H9 (cell line): Measurements from ENCODE around the gene MRFAP1. TPM values are rescaled to one million over a fixed set of nuclear protein-coding genes. Genes with fewer than 3 reads are reported as not detected.

Source experiments
- DNase-seq: peaks from one replicate; pipeline ENCODE4 v3.0.0-alpha.2; 2017
- H2AFZ ChIP-seq: one replicate; pipeline ENCODE4 v1.6.1; 2013; ENCODE audit warnings: mild to moderate bottlenecking, low read length, control low read depth, moderate library complexity
- H2AK5ac ChIP-seq: 2 replicates; pipeline ENCODE4 v1.6.1; 2013; ENCODE audit warnings: low read length, control low read depth, mixed read lengths; ENCODE audit not compliant: insufficient read length
- H2BK120ac ChIP-seq: one replicate; pipeline ENCODE4 v1.6.1; 2013; ENCODE audit warnings: low read depth, mild to moderate bottlenecking, low read length, control low read depth, inconsistent platforms; ENCODE audit not compliant: poor library complexity, severe bottlenecking
- H2BK12ac ChIP-seq: 2 replicates; pipeline ENCODE4 v1.6.1; 2013; ENCODE audit warnings: low read length, control low read depth, mixed read lengths, low read depth; ENCODE audit not compliant: insufficient read length
- H2BK15ac ChIP-seq: 2 replicates; pipeline ENCODE4 v1.6.1; 2013; ENCODE audit warnings: low read depth, low read length, control low read depth
- H2BK20ac ChIP-seq: one replicate; pipeline ENCODE4 v1.6.1; 2013; ENCODE audit warnings: low read depth, mild to moderate bottlenecking, low read length, control low read depth, inconsistent platforms; ENCODE audit not compliant: poor library complexity, severe bottlenecking
- H2BK5ac ChIP-seq: 2 replicates; pipeline ENCODE4 v1.6.1; 2013; ENCODE audit warnings: low read length, control low read depth, mixed read lengths; ENCODE audit not compliant: insufficient read length
- H3K14ac ChIP-seq: 2 replicates; pipeline ENCODE4 v1.6.1; 2013; ENCODE audit warnings: low read length, control low read depth; ENCODE audit not compliant: insufficient read depth
- H3K18ac ChIP-seq: 2 replicates; pipeline ENCODE4 v1.6.1; 2013; ENCODE audit warnings: low read depth, mild to moderate bottlenecking, mixed read lengths, low read length, control low read depth; ENCODE audit not compliant: insufficient read length
- H3K23ac ChIP-seq: 2 replicates; pipeline ENCODE4 v1.6.1; 2013; ENCODE audit warnings: low read length, control low read depth, mixed read lengths, low read depth; ENCODE audit not compliant: insufficient read length
- H3K23me2 ChIP-seq: 2 replicates; pipeline ENCODE4 v1.6.1; 2013; ENCODE audit warnings: low read depth, mild to moderate bottlenecking, mixed read lengths, low read length, control low read depth; ENCODE audit not compliant: insufficient read length, poor library complexity, severe bottlenecking
- H3K27ac ChIP-seq: 2 replicates; pipeline ENCODE4 v1.5.1; 2013; ENCODE audit warnings: low read length, control low read depth, mixed read lengths, low read depth; ENCODE audit not compliant: insufficient read length
- H3K27me3 ChIP-seq: 2 replicates; pipeline ENCODE4 v1.6.1; 2013; ENCODE audit warnings: low read length, control low read depth, inconsistent platforms; ENCODE audit not compliant: insufficient read depth
- H3K4ac ChIP-seq: 2 replicates; pipeline ENCODE4 v1.6.1; 2013; ENCODE audit warnings: low read depth, mild to moderate bottlenecking, control low read depth, inconsistent platforms, low read length, moderate library complexity
- H3K4me1 ChIP-seq: 2 replicates; pipeline ENCODE4 v1.6.1; 2013; ENCODE audit warnings: low read length, control low read depth, inconsistent platforms; ENCODE audit not compliant: insufficient read depth
- H3K4me2 ChIP-seq: 2 replicates; pipeline ENCODE4 v1.6.1; 2013; ENCODE audit warnings: low read length, control low read depth, mixed read lengths; ENCODE audit not compliant: insufficient read length, insufficient read depth
- H3K56ac ChIP-seq: 2 replicates; pipeline ENCODE4 v1.6.1; 2013; ENCODE audit warnings: low read depth, mild to moderate bottlenecking, mixed read lengths, low read length, control low read depth; ENCODE audit not compliant: insufficient read length
- H3K79me1 ChIP-seq: 2 replicates; pipeline ENCODE4 v1.6.1; 2013; ENCODE audit warnings: low read depth, mild to moderate bottlenecking, moderate library complexity, low read length, control low read depth, inconsistent platforms; ENCODE audit not compliant: insufficient read depth, poor library complexity, severe bottlenecking
- H3K79me2 ChIP-seq: 2 replicates; pipeline ENCODE4 v1.6.1; 2013; ENCODE audit warnings: low read length, control low read depth, inconsistent platforms; ENCODE audit not compliant: insufficient read depth
- H3K9ac ChIP-seq: 2 replicates; pipeline ENCODE4 v1.6.1; 2013; ENCODE audit warnings: low read length, control low read depth, mixed read lengths; ENCODE audit not compliant: insufficient read length; ENCODE audit errors: extremely low read depth
- H3K9me3 ChIP-seq: one replicate; pipeline ENCODE4 v1.6.1; 2013; ENCODE audit warnings: low read depth, low read length, inconsistent platforms; ENCODE audit not compliant: control insufficient read depth
- H3T11ph ChIP-seq: one replicate; pipeline ENCODE4 v1.6.1; 2013; ENCODE audit warnings: mild to moderate bottlenecking, low read length, control low read depth, inconsistent platforms
- H4K20me1 ChIP-seq: one replicate; pipeline ENCODE4 v1.6.1; 2013; ENCODE audit not compliant: control insufficient read depth, insufficient read length, insufficient read depth
- H4K5ac ChIP-seq: 2 replicates; pipeline ENCODE4 v1.6.1; 2013; ENCODE audit warnings: low read depth, mild to moderate bottlenecking, mixed read lengths, low read length, control low read depth; ENCODE audit not compliant: insufficient read length
- H4K8ac ChIP-seq: replicated peaks from 2 replicates; pipeline ENCODE4 v1.6.1; 2013; ENCODE audit warnings: low read length, control low read depth, mixed read lengths, low read depth; ENCODE audit not compliant: insufficient read length
- H4K91ac ChIP-seq: 2 replicates; pipeline ENCODE4 v1.6.1; 2013; ENCODE audit warnings: low read depth, mild to moderate bottlenecking, moderate library complexity, mixed read lengths, low read length, control low read depth; ENCODE audit not compliant: insufficient read length
- H3K27ac Mint-ChIP-seq, 3 experiments: 2 replicates in 2 of 3; 3 replicates in 1 of 3; pipeline ENCODE4 v1.8.0; 2020 to 2021; ENCODE audit warnings: mixed read lengths in 3 of 3, mild to moderate bottlenecking in 1 of 3, moderate library complexity in 1 of 3
- H3K27me3 Mint-ChIP-seq: 2 replicates; pipeline ENCODE4 v1.8.0; 2021; ENCODE audit warnings: low read depth, mild to moderate bottlenecking, moderate library complexity, mixed read lengths
- H3K36me3 Mint-ChIP-seq, 3 experiments: 2 replicates in 2 of 3; 3 replicates in 1 of 3; pipeline ENCODE4 v1.8.0; 2020 to 2021; ENCODE audit warnings: low read depth in 3 of 3, mixed read lengths in 3 of 3; ENCODE audit not compliant: insufficient read depth in 1 of 3
- H3K4me1 Mint-ChIP-seq, 2 experiments: 2 replicates each; pipeline ENCODE4 v1.8.0; 2020; ENCODE audit warnings: mixed read lengths in 2 of 2
- H3K4me3 Mint-ChIP-seq, 2 experiments: 2 replicates in 1 of 2; 3 replicates in 1 of 2; pipeline ENCODE4 v1.8.0; 2020 to 2021; ENCODE audit warnings: mild to moderate bottlenecking in 2 of 2, mixed read lengths in 2 of 2, moderate library complexity in 1 of 2
- H3K9me3 Mint-ChIP-seq, 2 experiments: 2 replicates in 1 of 2; 3 replicates in 1 of 2; pipeline ENCODE4 v1.8.0; 2020; ENCODE audit warnings: mild to moderate bottlenecking in 2 of 2, mixed read lengths in 2 of 2, moderate library complexity in 1 of 2
- CTCF ChIP-seq: fragments of 200-600 bp; sonication (generic); conservative IDR thresholded peaks from 3 replicates; pipeline ENCODE4 v1.8.0; 2021; ENCODE audit warnings: antibody characterized with exemption, mild to moderate bottlenecking
- WGBS: extraction: QIAGEN DNeasy Blood & Tissue Kit; methylation state at CpG from one replicate; pipeline ENCODE4 v1.1.7; 2013; ENCODE audit warnings: missing lambda C conversion rate, low lambda C conversion rate, mixed read lengths; ENCODE audit not compliant: insufficient read length; ENCODE audit errors: extremely low coverage; 5-methylcytosine and 5-hydroxymethylcytosine counted together
- total RNA-seq: library from RNA; stranded (reverse); gene quantifications from 2 replicates; pipeline ENCODE4 v1.2.1, GENCODE V29; 2021

MRFAP1 gene
- total RNA-seq, 1 experiment from 2014 or later = 328 TPM

- Histone ChIP-seq H3K4me1 (no peaks in the 10 kb centered on the region; the same call in 1 of the 2 replicates), H3K4ac (no peak overlapping the region; the same call in 1 of the 2 replicates), H4K8ac (no peak overlapping the region), H4K20me1 (no peaks in the 10 kb centered on the region), H3K27ac (no peak overlapping the region), H2BK15ac (no peak overlapping the region), H3K9me3 (no peaks in the 10 kb centered on the region), H2AFZ (no peak overlapping the region), H2BK12ac (no peak overlapping the region), H4K5ac (no peak overlapping the region), H3K56ac (no peak overlapping the region), H3K27me3 (no peaks in the 10 kb centered on the region), H2BK5ac (no peak overlapping the region), H3K14ac (no peak overlapping the region), H3K23me2 (no peaks in the 10 kb centered on the region), H3K4me2 (no peak overlapping the region), H2AK5ac (no peak overlapping the region), H2BK20ac (no peak overlapping the region), H3K9ac (no peak overlapping the region), H4K91ac (no peak overlapping the region), H2BK120ac (no peak overlapping the region), H3K79me1 (no peaks in the 10 kb centered on the region), H3K79me2 (no peaks in the 10 kb centered on the region), H3K23ac (no peak overlapping the region), H3T11ph (no peak overlapping the region), H3K18ac (no peak overlapping the region)
- TF ChIP-seq CTCF = no peak
- Mint-ChIP-seq H3K4me1 (peaks cover 6 to 9% of the 10 kb centered on the region in 2 experiments; a peak in 2 of 4 replicates), H3K4me3 (no peak overlapping the region), H3K9me3 (no peaks in the 10 kb centered on the region), H3K36me3 (no peaks in the 10 kb centered on the region), H3K27me3 (no peaks in the 10 kb centered on the region; the same call in none of the 2 replicates), H3K27ac (peak overlapping the region in 2 of 3 experiments; percentile 38 to 41; a peak in 2 of 7 replicates)
- no CpG with 5 or more reads among the region's 4 CpGs for WGBS
- DNase-seq = no peak
Observed at GRCh38 chr4:6632125-6632524, 8.4 kb upstream of the MRFAP1 start.
